Stomach (tissue), 4 donors: ENCODE results near the gene OSBPL6.

ENCODE experiments used
- POLR2AphosphoS5 ChIP-seq, 3 donors: sonication (generic); formaldehyde crosslinking; IDR thresholded peaks; one replicate each; pipeline ENCODE4 v1.6.1; 2016; ENCODE audit warnings: antibody characterized with exemption in 3 of 3
- TF ChIP-seq, protein P1 (sequence below), 7 experiments: fragments of 450-650 bp in 4 of 7; fragments of 200-600 bp in 3 of 7; sonication (generic) in 3 of 7; IDR thresholded peaks; one replicate each; pipeline ENCODE4 v1.5.1; 2016 to 2019; ENCODE audit warnings: antibody characterized with exemption in 7 of 7, control low read depth in 2 of 7, mild to moderate bottlenecking in 1 of 7

DNA sequence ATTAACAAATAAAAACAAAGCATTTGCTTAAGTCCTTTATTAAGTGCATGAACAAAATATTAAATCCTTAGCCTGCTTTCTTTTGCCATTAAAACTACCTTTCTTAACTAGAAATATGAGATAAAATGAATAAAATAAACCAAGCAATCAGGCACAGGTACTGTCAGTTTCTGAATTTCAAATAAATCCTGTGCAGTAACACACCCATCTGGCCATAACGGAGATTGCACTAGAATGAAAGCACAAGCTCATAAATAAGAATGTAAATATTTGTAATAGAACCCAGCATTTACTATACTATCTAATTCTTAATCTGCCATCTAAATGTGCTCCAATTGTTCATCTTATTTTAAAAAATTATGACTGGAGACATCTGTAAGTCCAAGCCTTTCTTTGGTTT lies 224.8 kb downstream of the OSBPL6 start:
- TF ChIP-seq, protein P1, sequence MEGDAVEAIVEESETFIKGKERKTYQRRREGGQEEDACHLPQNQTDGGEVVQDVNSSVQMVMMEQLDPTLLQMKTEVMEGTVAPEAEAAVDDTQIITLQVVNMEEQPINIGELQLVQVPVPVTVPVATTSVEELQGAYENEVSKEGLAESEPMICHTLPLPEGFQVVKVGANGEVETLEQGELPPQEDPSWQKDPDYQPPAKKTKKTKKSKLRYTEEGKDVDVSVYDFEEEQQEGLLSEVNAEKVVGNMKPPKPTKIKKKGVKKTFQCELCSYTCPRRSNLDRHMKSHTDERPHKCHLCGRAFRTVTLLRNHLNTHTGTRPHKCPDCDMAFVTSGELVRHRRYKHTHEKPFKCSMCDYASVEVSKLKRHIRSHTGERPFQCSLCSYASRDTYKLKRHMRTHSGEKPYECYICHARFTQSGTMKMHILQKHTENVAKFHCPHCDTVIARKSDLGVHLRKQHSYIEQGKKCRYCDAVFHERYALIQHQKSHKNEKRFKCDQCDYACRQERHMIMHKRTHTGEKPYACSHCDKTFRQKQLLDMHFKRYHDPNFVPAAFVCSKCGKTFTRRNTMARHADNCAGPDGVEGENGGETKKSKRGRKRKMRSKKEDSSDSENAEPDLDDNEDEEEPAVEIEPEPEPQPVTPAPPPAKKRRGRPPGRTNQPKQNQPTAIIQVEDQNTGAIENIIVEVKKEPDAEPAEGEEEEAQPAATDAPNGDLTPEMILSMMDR (IDR thresholded peaks at IDR 0.05) = peak in 1 of 7 experiments; percentile 10
- no peak for TF ChIP-seq POLR2AphosphoS5 (IDR thresholded peaks at IDR 0.05)
